ENCODE data around the gene NLN. TPM values are rescaled to one million over a fixed set of nuclear protein-coding genes. Genes with fewer than 3 reads are reported as not detected.
A peak's percentile ranks its signal among the peaks of the same experiment; 100 is the strongest.

NLN gene
- total and polyA plus RNA-seq, 9 of the 15 experiments (the other 6 are each of a cell fraction or from before 2014, with no cell fraction given): 6.9 to 45.2 (median 28.8) TPM

DNA sequence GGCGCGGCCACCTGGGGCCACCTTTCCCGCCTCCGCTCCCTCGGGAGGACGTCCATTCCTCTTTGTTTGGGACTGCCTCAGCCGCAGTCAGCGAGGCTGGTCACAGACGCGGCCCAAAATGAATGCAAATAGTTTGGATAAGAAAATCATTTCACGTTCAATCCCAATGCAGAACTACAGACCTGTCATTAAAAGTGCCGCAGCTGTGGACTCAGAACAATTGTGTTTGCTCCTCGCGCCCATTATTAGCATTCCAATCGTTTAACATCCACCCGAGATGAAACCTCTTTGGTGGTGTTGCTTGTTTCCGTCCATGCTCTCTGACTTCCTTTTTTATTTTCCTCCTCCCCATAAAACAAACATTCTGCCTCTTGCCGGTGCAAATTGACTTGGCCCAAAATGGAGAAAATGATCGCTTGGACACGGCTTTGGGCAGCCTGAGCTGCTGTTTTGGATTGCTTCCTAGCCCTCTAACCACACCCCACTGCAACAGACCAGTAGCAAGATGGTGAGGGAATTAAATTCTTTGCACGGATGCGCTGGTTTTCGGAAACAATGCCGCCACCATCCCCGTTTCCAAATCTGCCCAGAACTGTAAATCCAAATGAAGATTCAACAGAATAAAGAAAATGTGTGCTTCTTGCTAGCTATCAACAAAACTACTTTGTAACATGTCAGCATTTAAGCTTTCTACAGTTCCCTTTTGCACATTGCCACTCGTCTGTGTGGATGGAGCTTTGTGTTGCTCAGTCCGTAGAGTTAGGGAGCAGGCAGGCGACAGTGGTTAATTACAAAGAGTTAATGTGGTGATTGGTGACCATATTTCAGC is 784 bp downstream of the NLN start:
- Histone ChIP-seq H3K4me2 (ENCODE audit: insufficient read depth, low read length) (peak overlapping the region; percentile 79), H3K4me3 (peak overlapping the region; percentile 95), H3K9me1 (ENCODE audit: control insufficient read depth, insufficient read depth, low read length) (no peaks in the 10 kb centered on the region), H2AFZ (ENCODE audit: low read depth, low read length) (peak overlapping the region; percentile 94), H3K36me3 (ENCODE audit: control insufficient read depth, insufficient read depth, low read length) (peaks cover 7% of the 10 kb centered on the region; the same call in 1 of the 3 replicates), H3K9me3 (replicated peaks; ENCODE audit: control insufficient read depth, insufficient read depth, low read depth, low read length) (no peaks in the 10 kb centered on the region), H3K27me3 (ENCODE audit: control insufficient read depth in 2 of 2, insufficient read depth in 2 of 2, low read length in 2 of 2) (no peaks in the 10 kb centered on the region), H3K27ac (ENCODE audit: extremely low read depth, low read depth, low read length) (peak overlapping the region; percentile 78), H4K20me1 (replicated peaks; ENCODE audit: control insufficient read depth, insufficient read depth, low read length) (no peaks in the 10 kb centered on the region), H3K79me2 (ENCODE audit: control insufficient read depth, insufficient read depth, low read length) (peaks cover 59% of the 10 kb centered on the region), H3K4me1 (replicated peaks in 1 of 2; ENCODE audit: control insufficient read depth in 2 of 2, insufficient read depth in 2 of 2, low read length in 2 of 2) (peaks cover 14 to 16% of the 10 kb centered on the region in 2 experiments), H3K9ac (ENCODE audit: insufficient read depth in 1 of 2, low read depth in 2 of 2, low read length in 2 of 2) (peak overlapping the region; percentile 75 to 97)
- DNase-seq (ENCODE audit: extremely low read depth in 1 of 4, low spot score in 3 of 4) (peak in 2 of 4 experiments; percentile 61 to 72), FAIRE-seq (peak; percentile 67), ATAC-seq (peak; percentile 63)
- BruUV-seq (replicated peaks): TSS peak; percentile 73
- in situ Hi-C loops (cut with MboI): no loop called here
- WGBS (ENCODE audit: insufficient coverage, low coverage, missing lambda C conversion rate): 0% methylated on average over 26 of the region's 28 CpGs
- ChIA-PET POLR2A (interaction anchor here (0.7 to 3.4 kb wide), 7 partner anchors 9 to 55 kb away, joined by 3 to 14 read pairs (median 3); no protein-coding TSS in a partner anchor), CTCF (ENCODE audit: low intra/inter-chr PET ratio) (interaction anchor here (0.5 kb wide), 1 partner anchor 239 kb away, joined by 3 read pairs; no protein-coding TSS in a partner anchor)
- intact Hi-C loops (cut with micrococcal nuclease): loop anchor here (2.0 to 5.0 kb wide), 3 partner anchors 160 to 422 kb away; partner anchors contain the start of genes CENPK, ERBIN, PPWD1 and SREK1
- TF ChIP-seq, protein P1, sequence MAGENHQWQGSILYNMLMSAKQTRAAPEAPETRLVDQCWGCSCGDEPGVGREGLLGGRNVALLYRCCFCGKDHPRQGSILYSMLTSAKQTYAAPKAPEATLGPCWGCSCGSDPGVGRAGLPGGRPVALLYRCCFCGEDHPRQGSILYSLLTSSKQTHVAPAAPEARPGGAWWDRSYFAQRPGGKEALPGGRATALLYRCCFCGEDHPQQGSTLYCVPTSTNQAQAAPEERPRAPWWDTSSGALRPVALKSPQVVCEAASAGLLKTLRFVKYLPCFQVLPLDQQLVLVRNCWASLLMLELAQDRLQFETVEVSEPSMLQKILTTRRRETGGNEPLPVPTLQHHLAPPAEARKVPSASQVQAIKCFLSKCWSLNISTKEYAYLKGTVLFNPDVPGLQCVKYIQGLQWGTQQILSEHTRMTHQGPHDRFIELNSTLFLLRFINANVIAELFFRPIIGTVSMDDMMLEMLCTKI (IDR thresholded peaks at IDR 0.05; ENCODE audit: partially characterized antibody): no peak
- TF ChIP-seq, protein P2, sequence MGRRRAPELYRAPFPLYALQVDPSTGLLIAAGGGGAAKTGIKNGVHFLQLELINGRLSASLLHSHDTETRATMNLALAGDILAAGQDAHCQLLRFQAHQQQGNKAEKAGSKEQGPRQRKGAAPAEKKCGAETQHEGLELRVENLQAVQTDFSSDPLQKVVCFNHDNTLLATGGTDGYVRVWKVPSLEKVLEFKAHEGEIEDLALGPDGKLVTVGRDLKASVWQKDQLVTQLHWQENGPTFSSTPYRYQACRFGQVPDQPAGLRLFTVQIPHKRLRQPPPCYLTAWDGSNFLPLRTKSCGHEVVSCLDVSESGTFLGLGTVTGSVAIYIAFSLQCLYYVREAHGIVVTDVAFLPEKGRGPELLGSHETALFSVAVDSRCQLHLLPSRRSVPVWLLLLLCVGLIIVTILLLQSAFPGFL (CRISPR knock-in tag; IDR thresholded peaks at IDR 0.05): no peak
- no peak for TF ChIP-seq ZEB2 (IDR thresholded peaks at IDR 0.05)
- peak in 1 of 2 experiments; percentile 38; a peak in 1 of 4 replicates for TF ChIP-seq TEAD1 (CRISPR knock-in tag; IDR thresholded peaks at IDR 0.05)
- no peak for TF ChIP-seq RBM17 (IDR thresholded peaks at IDR 0.05; ENCODE audit: borderline replicate concordance, low read depth, low read length)
- no peak for TF ChIP-seq ZNF184 (CRISPR knock-in tag; IDR thresholded peaks at IDR 0.05)
- peak in 1 of 2 experiments; percentile 37; a peak in 1 of 4 replicates for TF ChIP-seq HDAC1 (IDR thresholded peaks at IDR 0.05)
- TF ChIP-seq, protein P3, sequence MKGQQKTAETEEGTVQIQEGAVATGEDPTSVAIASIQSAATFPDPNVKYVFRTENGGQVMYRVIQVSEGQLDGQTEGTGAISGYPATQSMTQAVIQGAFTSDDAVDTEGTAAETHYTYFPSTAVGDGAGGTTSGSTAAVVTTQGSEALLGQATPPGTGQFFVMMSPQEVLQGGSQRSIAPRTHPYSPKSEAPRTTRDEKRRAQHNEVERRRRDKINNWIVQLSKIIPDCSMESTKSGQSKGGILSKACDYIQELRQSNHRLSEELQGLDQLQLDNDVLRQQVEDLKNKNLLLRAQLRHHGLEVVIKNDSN (CRISPR knock-in tag; IDR thresholded peaks at IDR 0.05): no peak
- TF ChIP-seq ZNF830 (CRISPR knock-in tag; IDR thresholded peaks at IDR 0.05): no peak
- peak; percentile 67 for TF ChIP-seq C11orf30 (IDR thresholded peaks at IDR 0.05; ENCODE audit: low read depth)
- no peak for TF ChIP-seq ETV5 (CRISPR knock-in tag; IDR thresholded peaks at IDR 0.05; ENCODE audit: low read depth)
- TF ChIP-seq ZBTB17 (CRISPR knock-in tag; IDR thresholded peaks at IDR 0.05): no peak
- no peak for TF ChIP-seq ZFP30 (CRISPR knock-in tag; IDR thresholded peaks at IDR 0.05; ENCODE audit: borderline replicate concordance)
- no peak for TF ChIP-seq CREBBP (IDR thresholded peaks at IDR 0.05; ENCODE audit: low read depth, low read length)
- TF ChIP-seq, protein P4, sequence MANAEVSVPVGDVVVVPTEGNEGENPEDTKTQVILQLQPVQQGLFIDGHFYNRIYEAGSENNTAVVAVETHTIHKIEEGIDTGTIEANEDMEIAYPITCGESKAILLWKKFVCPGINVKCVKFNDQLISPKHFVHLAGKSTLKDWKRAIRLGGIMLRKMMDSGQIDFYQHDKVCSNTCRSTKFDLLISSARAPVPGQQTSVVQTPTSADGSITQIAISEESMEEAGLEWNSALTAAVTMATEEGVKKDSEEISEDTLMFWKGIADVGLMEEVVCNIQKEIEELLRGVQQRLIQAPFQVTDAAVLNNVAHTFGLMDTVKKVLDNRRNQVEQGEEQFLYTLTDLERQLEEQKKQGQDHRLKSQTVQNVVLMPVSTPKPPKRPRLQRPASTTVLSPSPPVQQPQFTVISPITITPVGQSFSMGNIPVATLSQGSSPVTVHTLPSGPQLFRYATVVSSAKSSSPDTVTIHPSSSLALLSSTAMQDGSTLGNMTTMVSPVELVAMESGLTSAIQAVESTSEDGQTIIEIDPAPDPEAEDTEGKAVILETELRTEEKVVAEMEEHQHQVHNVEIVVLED (CRISPR knock-in tag; IDR thresholded peaks at IDR 0.05): no peak
- TF ChIP-seq FOXA3 (CRISPR knock-in tag; conservative IDR thresholded peaks at IDR 0.05 in 1 of 2, IDR thresholded peaks at IDR 0.05 in 1 of 2): no peak
- no peak for TF ChIP-seq GTF2F1 (IDR thresholded peaks at IDR 0.05; ENCODE audit: low read depth, low read length)
